Ishikawa (cell line): ENCODE results near the gene ATXN3L.

ENCODE experiments used
- FOXM1 ChIP-seq: IDR thresholded peaks from 2 replicates; pipeline ENCODE4 v1.6.1; 2012; ENCODE audit warnings: low read depth, borderline replicate concordance
- YY1 ChIP-seq: IDR thresholded peaks from 2 replicates; pipeline ENCODE4 v1.6.1; 2012; ENCODE audit warnings: low read depth

- TF ChIP-seq FOXM1, result no peak
- TF ChIP-seq YY1, result no peak
These were observed 19.8 kb upstream of the ATXN3L start for GRCh38 chrX:13339607-13340006.
